Stimulated activated naive CD8-positive, alpha-beta T cell treated with anti-CD3 and anti-CD28 coated beads, Interleukin-15, Interleukin-2, amounts not matched to agents 100 U/mL and 50 U/mL, for 24 hours (primary cell): ENCODE data around the gene ICAM1.
"Not testable (repeated sequence)": the region's sequence is repeated elsewhere in the genome, so short reads cannot be mapped to it uniquely, and the experiment has no call there.

ENCODE experiments used
- ATAC-seq: fragments of 150-1000 bp; cut with Tn5 transposase; one replicate; pipeline ENCODE4 v1.10.0; 2021
- DNase-seq: peaks from one replicate; pipeline ENCODE4 v3.0.0; 2021

The ICAM1 gene

GRCh38 chr19:10277795-10278589, 7.1 kb downstream of the ICAM1 start:
- no peak for ATAC-seq
- no peak for DNase-seq

- DNase-seq (no peak), ATAC-seq (no peak)
These were observed 8.0 kb downstream of the ICAM1 start for GRCh38 chr19:10278935-10279334.

GRCh38 chr19:10279737-10280442, 9.0 kb downstream of the ICAM1 start:
- ATAC-seq = no peak
- DNase-seq = no peak

- not testable (repeated sequence) for ATAC-seq, DNase-seq
These were observed 11.1 kb downstream of the ICAM1 start for GRCh38 chr19:10282043-10282442.

GRCh38 chr19:10283301-10284064, 12.6 kb downstream of the ICAM1 start:
- no peak for DNase-seq
- ATAC-seq = no peak

- ATAC-seq = no peak
These were observed 13.4 kb downstream of the ICAM1 start for GRCh38 chr19:10284065-10284959.

GRCh38 chr19:10284960-10285278, 14.0 kb downstream of the ICAM1 start:
- no peak for ATAC-seq
- DNase-seq = no peak

More at GRCh38 chr19:10284065-10284959, 13.4 kb downstream of the ICAM1 start:
- no peak for DNase-seq

GRCh38 chr19:10285393-10285792, 14.5 kb downstream of the ICAM1 start:
- ATAC-seq = no peak
- no peak for DNase-seq

- DNase-seq (peak; percentile 58), ATAC-seq (peak; percentile 34)
These were observed 16.1 kb downstream of the ICAM1 start, which contains the start of gene ICAM4 for GRCh38 chr19:10286803-10287737. ICAM4 (plus strand) TSS chr19:10286955; CDS start chr19:10287013, 58 bp downstream.

- ATAC-seq (peak; percentile 7), DNase-seq (peak; percentile 64)
These were observed 17.8 kb downstream of the ICAM1 start for GRCh38 chr19:10288662-10289166.

- peak; percentile 76 for DNase-seq
- peak; percentile 47 for ATAC-seq
These were observed 18.4 kb downstream of the ICAM1 start for GRCh38 chr19:10289167-10289835.

- DNase-seq (peak; percentile 56), ATAC-seq (no peak)
These were observed 19.0 kb downstream of the ICAM1 start, which contains the start of gene ICAM5 for GRCh38 chr19:10289836-10290356. ICAM5 (plus strand) TSS chr19:10289952; CDS start chr19:10290044, 92 bp downstream.

- no peak for ATAC-seq
- no peak for DNase-seq
These were observed 19.5 kb downstream of the ICAM1 start for GRCh38 chr19:10290357-10290875.

- ATAC-seq = peak; percentile 10
- peak; percentile 72 for DNase-seq
These were observed 20.1 kb downstream of the ICAM1 start for GRCh38 chr19:10290876-10291553.

- ATAC-seq = no peak
- DNase-seq = no peak
These were observed 20.8 kb downstream of the ICAM1 start for GRCh38 chr19:10291554-10292205.

GRCh38 chr19:10292206-10292788, 21.4 kb downstream of the ICAM1 start:
- peak; percentile 53 for ATAC-seq
- peak; percentile 88 for DNase-seq
